B cell (primary cell): ENCODE data around the gene BEAN1.

Experiments
- CTCF ChIP-seq: fragments of 200-600 bp; IDR thresholded peaks from one replicate; pipeline ENCODE4 v1.8.0; 2022; ENCODE audit warnings: antibody characterized with exemption, mild to moderate bottlenecking
- EZH2 ChIP-seq: IDR thresholded peaks from 2 replicates; pipeline ENCODE4 v1.6.1; 2012; ENCODE audit warnings: borderline replicate concordance, low read depth, mild to moderate bottlenecking, moderate library complexity, low read length; ENCODE audit not compliant: insufficient read depth, poor library complexity, severe bottlenecking

GRCh38 chr16:66431760-66432159 is 4.7 kb downstream of the BEAN1 start:
- TF ChIP-seq CTCF = no peak
- no peak for TF ChIP-seq EZH2
